Uterus (tissue), 2 donors: Measurements from ENCODE around the gene RAC2.

Source experiments
- CTCF ChIP-seq, 4 experiments: fragments of 200-600 bp in 2 of 4; fragments of 450-650 bp in 2 of 4; sonication (generic) in 2 of 4; IDR thresholded peaks; one replicate each; pipeline ENCODE4 v1.5.1; 2016 to 2019; ENCODE audit warnings: antibody characterized with exemption in 4 of 4, mild to moderate bottlenecking in 2 of 4, moderate library complexity in 1 of 4
- POLR2A ChIP-seq, 2 donors: fragments of 450-650 bp; IDR thresholded peaks; one replicate each; pipeline ENCODE4 v1.6.1; 2016; ENCODE audit warnings: antibody characterized with exemption in 2 of 2, mild to moderate bottlenecking in 1 of 2, moderate library complexity in 1 of 2

GRCh38 chr22:37186228-37186996, 57.7 kb downstream of the RAC2 start:
- TF ChIP-seq CTCF (IDR thresholded peaks at IDR 0.05) (no peak), POLR2A (IDR thresholded peaks at IDR 0.05) (no peak)
